GM18508 (cell line): ENCODE measurements around the gene REPIN1.

Experiments
- ATAC-seq: cut with Tn5 transposase; IDR thresholded peaks from one replicate; pipeline ENCODE4 v1.9.1; 2021; ENCODE audit warnings: moderate number of reproducible peaks; ENCODE audit not compliant: insufficient read depth, unreplicated experiment

The REPIN1 gene

GRCh38 chr7:150358988-150359621, 9.5 kb upstream of the REPIN1 start:
- no peak for ATAC-seq

- ATAC-seq = no peak
These were observed 8.8 kb upstream of the REPIN1 start for GRCh38 chr7:150359622-150360362.

DNA sequence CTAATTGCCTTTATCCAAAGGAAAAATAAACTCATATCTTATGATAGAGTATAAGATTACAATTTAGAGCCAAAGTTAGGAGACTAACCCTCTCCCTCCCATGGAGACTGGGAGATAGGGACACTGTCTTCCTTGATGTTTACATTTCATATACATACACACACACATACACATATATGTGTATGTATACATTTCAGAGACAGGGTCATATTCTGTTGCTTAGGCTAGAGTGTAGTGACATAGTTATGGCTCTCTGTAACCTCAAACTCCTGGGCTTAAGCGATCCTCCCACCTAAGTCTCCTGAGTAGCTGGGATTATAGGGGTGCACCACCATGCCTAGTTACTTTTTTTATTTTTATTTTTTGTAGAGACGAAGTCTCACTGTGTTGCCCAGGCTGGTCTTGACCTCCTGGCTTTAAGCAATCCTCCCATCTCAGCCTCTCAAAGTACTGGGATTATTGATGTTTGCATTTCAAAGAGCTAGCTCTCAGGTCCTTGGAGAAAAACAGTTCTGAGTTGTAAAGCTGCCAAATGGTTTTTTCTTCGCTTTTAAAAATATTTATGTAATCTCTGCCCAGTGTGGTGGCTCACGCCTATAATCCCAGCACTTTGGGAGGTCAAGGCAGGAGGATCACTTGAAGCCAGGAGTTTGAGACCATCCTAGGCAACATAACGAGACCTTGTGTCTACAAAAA, 8.1 kb upstream of the REPIN1 start:
- ATAC-seq = no peak

DNA sequence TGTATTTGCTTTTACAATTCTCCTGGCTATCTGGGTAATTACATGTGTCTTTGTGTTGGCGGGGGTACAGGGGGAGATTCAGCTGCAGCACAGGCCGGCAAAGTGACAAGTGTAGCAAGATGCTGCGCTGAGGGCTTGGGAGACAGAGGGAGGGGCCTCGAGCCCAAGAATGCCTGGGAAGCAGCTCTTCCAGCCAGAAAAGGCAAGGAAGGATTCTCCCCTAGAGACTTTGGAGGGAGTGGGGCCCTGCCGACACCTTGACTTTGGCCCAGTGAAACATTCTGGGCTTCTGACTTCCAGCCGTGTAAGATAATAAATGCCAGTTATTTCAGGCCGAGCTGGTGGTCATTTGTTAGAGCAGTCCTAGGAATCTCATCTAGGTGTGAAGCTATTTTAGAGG, 7.2 kb upstream of the REPIN1 start:
- no peak for ATAC-seq

DNA sequence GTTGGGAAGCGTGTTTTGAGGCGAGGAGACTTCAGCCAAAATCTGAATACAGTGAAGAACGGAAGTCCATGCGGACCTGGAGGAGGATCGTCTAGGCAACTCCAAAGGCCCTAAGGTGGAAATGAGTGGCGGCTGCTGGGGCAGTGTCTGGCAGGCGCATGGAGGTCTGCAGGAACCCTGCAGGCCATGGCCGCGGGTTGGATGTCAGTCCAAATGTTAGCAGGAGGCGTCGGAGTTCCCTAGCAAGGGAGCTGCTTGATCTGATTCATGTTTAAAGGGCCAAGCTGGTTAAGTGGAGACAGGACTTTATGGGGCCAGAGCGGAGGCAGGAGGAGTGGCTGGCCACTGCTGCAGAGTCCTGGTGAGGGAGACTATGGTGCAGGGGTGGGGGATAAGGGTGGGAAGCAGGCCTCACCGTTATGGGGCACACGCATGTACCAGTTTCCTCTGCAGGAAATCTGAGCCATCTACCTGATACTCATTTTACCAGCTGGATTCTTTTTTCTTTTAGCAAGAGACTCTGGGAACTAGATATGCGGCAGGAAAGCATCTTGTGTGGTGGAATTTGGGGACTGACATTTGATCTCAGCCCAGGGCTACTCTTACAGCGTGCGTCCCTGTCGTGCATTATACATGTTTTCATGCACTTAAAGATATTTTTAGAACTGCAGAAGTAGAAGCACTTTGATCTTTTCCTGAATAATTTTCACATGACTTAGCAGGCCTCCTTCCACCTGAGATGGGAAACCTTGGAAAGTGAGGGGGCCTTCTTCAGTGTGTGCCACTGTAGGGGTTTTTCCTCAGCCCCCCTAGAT, 6.6 kb upstream of the REPIN1 start:
- no peak for ATAC-seq

- ATAC-seq = no peak
These were observed 5.3 kb upstream of the REPIN1 start for GRCh38 chr7:150363370-150363769.

- ATAC-seq = no peak
These were observed 4.8 kb upstream of the REPIN1 start for GRCh38 chr7:150363872-150364271.

DNA sequence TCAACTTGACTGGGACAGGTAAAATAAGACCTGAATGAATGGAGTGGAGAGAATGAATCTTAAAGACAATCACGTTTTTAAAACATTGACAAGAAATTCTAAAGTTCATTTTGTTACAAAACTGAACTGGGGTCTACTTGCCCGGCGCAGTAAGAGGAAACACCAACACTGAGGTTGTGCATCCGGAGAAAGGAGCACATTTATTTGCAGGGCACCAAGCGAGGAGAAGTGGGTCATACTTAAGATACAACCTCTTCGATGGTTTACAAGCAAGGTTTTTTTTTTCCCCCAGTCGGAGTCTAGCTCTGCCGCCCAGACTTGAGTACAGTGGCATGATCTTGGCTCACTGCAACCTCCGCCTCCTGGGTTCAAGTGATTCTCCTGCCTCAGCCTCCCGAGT, 3.4 kb upstream of the REPIN1 start:
- no peak for ATAC-seq

DNA sequence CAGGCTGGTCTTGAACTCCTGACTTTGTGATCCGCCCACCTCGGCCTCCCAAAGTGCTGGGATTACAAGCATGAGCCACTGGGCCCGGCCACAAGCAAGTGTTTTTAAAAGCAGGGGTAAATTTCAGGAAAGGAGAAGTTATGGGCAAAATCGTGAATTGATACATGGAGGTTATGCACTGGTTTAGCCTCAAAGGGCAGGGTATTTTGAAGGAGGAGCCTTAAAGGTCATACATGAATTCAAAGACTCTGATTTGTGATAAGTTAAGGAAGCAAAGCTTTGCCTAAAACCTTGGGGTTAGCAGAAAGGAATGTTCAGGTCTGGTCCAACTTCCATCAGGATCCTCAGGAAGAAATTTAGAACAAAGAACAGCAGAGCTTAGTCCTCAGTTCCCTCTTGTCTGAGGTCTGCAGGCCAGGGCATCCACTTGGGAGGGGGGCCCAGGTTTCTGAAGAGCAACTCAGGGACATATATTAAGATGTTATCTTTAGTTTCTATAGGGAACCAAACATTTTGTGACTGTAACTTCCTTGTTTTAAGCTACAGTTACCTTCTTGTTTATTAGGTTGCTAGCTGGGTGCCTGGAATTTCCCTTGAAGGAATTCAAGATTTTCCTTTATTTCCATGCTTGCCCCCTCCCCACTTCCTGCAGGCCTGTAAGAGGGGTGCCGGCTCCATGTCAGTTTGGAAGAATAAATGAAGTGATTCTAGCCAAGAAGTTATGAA, 2.8 kb upstream of the REPIN1 start:
- ATAC-seq = no peak

DNA sequence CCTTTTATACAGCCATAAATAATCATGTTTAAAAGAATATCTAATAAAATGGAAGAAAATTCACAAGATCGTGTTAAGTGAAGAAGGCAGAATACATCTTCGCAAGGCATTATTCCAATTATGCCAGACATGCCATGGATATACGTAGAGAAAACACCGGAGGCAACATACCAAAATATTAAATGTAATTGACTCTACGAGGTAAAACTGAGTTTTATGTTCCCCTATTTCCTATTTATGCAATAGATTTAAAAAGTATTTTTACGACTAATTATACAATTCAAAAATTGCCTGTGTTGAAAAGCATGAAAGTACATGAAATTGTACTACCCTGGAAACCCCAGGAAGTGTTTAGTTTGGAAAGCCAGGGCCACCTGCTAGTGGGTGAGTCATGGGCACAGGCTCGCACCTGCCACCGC, 936 bp upstream of the REPIN1 start:
- ATAC-seq = no peak

DNA sequence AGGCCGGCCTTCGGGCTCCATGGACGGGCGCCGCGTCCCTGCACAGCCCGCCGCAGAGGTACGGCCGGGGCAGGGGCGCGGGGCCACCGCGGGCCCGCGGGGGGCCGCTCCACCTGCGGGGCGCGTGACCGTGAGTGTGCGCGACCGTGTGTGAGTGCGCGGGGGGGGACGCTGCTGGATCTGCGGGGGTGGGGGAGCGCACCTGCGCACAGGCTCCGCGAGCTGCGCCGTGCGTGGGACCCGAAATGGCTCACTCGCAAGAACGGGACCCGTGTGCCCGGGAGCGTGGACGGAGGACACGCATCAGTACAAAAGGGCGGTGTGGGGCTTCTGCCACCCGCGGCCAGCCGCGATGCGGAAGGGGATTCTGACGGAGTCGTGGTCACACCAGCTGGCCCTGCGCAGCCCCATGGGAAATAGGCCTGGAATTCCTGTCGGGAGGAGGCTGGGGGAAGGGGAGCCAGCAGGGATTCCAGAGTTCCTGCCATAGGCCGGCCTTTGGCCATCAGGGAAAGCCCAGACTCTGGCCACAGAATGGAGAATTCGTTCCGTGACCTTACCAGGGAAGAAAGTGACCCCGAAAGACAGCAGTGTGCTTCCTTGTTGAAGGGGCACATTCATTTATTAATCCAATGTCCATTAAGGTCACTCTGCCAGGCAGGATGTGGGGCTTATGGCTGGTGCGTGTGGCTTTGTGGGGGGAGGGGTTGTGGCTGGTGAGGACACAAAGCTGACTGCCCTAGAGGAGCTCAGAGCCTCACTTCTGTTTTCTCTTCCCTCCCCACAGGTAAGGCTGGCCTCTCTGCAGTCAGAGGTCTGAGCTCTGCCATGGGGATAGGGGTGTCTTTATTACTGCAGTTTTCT, 494 bp downstream of the REPIN1 start:
- ATAC-seq = no peak

DNA sequence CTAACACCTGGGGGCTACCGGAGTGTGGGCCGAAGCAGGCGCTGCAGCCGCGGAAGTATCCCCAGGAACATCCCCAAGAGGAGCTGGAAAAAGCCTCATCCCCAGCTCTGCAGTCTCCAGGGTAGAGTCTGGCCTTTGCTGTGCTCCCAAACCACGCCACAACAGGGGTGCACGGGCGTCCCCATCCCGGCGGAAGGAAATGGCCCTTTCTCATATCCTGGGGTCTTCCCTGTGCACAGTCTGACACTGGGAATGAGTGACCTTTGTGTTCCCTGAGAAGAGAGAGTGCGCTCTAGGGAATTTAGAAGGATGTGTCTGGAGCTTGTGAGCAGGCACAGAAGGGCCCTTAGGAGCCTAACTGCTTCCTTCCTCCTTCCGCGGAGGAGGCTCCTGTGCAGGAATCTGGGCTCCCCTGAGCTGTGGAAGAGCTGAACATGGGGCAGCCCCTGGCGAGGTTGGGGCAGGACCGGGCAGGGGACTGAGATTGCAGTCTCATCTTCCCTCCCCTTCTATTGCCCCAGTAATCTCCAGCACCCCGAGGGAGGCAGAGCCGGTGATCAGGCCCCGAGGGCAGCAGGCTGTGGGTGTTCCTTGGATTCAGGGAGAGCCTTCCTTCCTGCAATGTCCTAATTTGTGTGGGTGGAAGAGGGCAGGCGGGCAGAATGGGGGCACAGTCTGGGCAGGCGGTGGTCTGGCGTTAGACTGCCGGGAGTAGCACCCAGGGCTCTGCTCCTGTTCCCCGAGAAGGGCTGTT, 1.3 kb downstream of the REPIN1 start:
- no peak for ATAC-seq

- ATAC-seq = no peak
These were observed 2.0 kb downstream of the REPIN1 start for GRCh38 chr7:150370612-150371071.

DNA sequence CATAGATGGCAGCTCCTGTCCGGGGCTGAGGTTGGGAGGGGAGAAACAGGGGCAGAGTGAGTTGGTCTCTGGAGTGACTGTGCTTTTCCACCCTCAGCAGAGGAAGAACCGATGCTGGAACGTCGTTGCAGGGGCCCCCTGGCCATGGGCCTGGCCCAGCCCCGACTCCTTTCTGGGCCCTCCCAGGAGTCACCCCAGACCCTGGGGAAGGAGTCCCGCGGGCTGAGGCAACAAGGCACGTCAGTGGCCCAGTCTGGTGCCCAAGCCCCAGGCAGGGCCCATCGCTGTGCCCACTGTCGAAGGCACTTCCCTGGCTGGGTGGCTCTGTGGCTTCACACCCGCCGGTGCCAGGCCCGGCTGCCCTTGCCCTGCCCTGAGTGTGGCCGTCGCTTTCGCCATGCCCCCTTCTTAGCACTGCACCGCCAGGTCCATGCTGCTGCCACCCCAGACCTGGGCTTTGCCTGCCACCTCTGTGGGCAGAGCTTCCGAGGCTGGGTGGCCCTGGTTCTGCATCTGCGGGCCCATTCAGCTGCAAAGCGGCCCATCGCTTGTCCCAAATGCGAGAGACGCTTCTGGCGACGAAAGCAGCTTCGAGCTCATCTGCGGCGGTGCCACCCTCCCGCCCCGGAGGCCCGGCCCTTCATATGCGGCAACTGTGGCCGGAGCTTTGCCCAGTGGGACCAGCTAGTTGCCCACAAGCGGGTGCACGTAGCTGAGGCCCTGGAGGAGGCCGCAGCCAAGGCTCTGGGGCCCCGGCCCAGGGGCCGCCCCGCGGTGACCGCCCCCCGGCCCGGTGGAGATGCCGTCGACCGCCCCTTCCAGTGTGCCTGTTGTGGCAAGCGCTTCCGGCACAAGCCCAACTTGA, 2.7 kb downstream of the REPIN1 start:
- no peak for ATAC-seq

DNA sequence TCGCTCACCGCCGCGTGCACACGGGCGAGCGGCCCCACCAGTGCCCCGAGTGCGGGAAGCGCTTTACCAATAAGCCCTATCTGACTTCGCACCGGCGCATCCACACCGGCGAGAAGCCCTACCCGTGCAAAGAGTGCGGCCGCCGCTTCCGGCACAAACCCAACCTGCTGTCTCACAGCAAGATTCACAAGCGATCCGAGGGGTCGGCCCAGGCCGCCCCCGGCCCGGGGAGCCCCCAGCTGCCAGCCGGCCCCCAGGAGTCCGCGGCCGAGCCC, 3.3 kb downstream of the REPIN1 start:
- no peak for ATAC-seq

DNA sequence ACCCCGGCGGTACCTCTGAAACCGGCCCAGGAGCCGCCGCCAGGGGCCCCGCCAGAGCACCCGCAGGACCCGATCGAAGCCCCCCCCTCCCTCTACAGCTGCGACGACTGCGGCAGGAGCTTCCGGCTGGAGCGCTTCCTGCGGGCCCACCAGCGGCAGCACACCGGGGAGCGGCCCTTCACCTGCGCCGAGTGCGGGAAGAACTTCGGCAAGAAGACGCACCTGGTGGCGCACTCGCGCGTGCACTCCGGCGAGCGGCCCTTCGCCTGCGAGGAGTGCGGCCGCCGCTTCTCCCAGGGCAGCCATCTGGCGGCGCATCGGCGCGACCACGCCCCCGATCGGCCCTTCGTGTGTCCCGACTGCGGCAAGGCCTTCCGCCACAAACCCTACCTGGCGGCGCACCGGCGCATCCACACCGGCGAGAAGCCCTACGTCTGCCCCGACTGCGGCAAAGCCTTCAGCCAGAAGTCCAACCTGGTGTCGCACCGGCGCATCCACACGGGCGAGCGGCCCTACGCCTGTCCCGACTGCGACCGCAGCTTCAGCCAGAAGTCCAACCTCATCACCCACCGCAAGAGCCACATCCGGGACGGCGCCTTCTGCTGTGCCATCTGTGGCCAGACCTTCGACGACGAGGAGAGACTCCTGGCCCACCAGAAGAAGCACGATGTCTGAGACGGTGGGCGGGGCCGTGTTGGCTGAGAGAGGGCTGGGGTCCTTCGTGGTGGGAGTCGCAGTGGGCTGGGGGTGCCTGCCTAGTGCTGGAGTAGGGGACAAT, 3.8 kb downstream of the REPIN1 start:
- no peak for ATAC-seq
